Measurements from ENCODE around the gene PCDHGA8. TPM values are rescaled to one million over a fixed set of nuclear protein-coding genes. Genes with fewer than 3 reads are reported as not detected.

PCDHGA8 gene
- total and polyA plus RNA-seq, 2 of the 13 experiments (the other 11 are each of a cell fraction or from before 2014, with no cell fraction given), result 0.05 to 0.29 TPM

- TF ChIP-seq HINFP (CRISPR knock-in tag; IDR thresholded peaks at IDR 0.05; ENCODE audit: low read depth), result no peak
These were observed 17.3 kb downstream of the PCDHGA8 start (continued) for GRCh38 chr5:141409598-141410306.

GRCh38 chr5:141411575-141411974 lies 19.1 kb downstream of the PCDHGA8 start:
- FAIRE-seq (no peak), DNase-seq (ENCODE audit: low spot score) (no peak), ATAC-seq (no peak)
- TF ChIP-seq ZNF234 (CRISPR knock-in tag; conservative IDR thresholded peaks at IDR 0.05) (no peak), ATF7 (IDR thresholded peaks at IDR 0.05) (no peak), ATF7 (CRISPR knock-in tag; IDR thresholded peaks at IDR 0.05) (no peak), ZSCAN9 (CRISPR knock-in tag; IDR thresholded peaks at IDR 0.05; ENCODE audit: borderline replicate concordance) (no peak), STAT5B (CRISPR knock-in tag; IDR thresholded peaks at IDR 0.05) (no peak), GZF1 (CRISPR knock-in tag; IDR thresholded peaks at IDR 0.05) (no peak), IRF9 (CRISPR knock-in tag; IDR thresholded peaks at IDR 0.05; ENCODE audit: borderline replicate concordance) (no peak)
- no TSS peak for BruUV-seq (replicated peaks)
- no peak overlapping the region for H3K27ac ChIP-seq (ENCODE audit: extremely low read length, insufficient read depth, low read length)
- no peaks in the 10 kb centered on the region for H3K36me3 ChIP-seq (replicated peaks in 1 of 2; ENCODE audit: control insufficient read depth in 1 of 2, insufficient read depth in 2 of 2, low read length in 2 of 2)
- POLR2A ChIA-PET, result no interaction called here
- no peaks in the 10 kb centered on the region for H4K20me1 ChIP-seq (ENCODE audit: insufficient read depth, low read length)
- no peaks in the 10 kb centered on the region for H3K4me1 ChIP-seq (ENCODE audit: insufficient read depth, low read length)
- no peak overlapping the region for H3K4me2 ChIP-seq (ENCODE audit: low read depth, low read length)
- intact Hi-C loops (cut with micrococcal nuclease; ENCODE audit: unreplicated experiment) (no loop called here), in situ Hi-C loops (cut with HindIII; ENCODE audit: extremely low pct_ligation_motif_present, low pct_unique_long_range_greater_than_20kb) (no loop called here)
- H3K27me3 ChIP-seq (ENCODE audit: control insufficient read depth in 1 of 2, insufficient read depth in 2 of 2, low read length in 2 of 2), result no peaks in the 10 kb centered on the region
- no peak overlapping the region for H3K4me3 ChIP-seq (replicated peaks in 1 of 3; ENCODE audit: insufficient read depth in 1 of 3, low read depth in 2 of 3, low read length in 3 of 3)
- WGBS (ENCODE audit: low lambda C conversion rate), result 51% methylated on average over 3 of the region's 3 CpGs
- H3K9me3 ChIP-seq (ENCODE audit: low read length), result no peaks in the 10 kb centered on the region; the same call in 1 of the 2 replicates
- CTCF ChIA-PET (ENCODE audit: low intra/inter-chr PET ratio, low total read pairs), result no interaction called here
- no peaks in the 10 kb centered on the region for H3K79me2 ChIP-seq (ENCODE audit: insufficient read depth, low read length)
- no peak overlapping the region for H2AFZ ChIP-seq (ENCODE audit: low read length)
- no peak overlapping the region for H3K9ac ChIP-seq (ENCODE audit: insufficient read depth, low read depth, low read length)

All from HepG2 (cell line).